ENCODE measurements around the gene ADAMTSL3.
"Not testable (repeated sequence)": the region's sequence is repeated elsewhere in the genome, so short reads cannot be mapped to it uniquely, and the experiment has no call there.

The ADAMTSL3 gene

GRCh38 chr15:83930392-83931212 lies 276.7 kb downstream of the ADAMTSL3 start:
- no peak for DNase-seq

- no peak for DNase-seq
Measured at GRCh38 chr15:83935774-83936173, 281.9 kb downstream of the ADAMTSL3 start.

DNA sequence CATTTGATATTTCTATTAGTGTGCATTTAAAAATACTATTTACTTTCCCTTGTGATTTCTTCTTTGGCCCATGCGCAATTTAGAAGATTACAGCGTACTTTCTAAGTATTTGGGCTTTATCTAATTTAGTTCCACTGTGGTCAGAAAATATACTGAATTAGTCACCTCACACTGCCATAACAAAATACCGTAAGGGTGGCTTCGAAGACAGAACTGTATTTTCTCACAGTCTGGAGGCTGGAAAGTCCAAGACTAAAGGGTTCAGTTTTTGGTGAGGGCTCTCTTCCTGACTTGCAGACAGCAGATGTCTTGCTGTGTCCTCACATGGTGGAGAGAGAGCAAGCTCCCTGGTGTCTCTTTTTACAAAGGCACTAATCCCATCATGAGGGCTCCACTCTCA lies 286.2 kb downstream of the ADAMTSL3 start:
- DNase-seq: no peak

DNA sequence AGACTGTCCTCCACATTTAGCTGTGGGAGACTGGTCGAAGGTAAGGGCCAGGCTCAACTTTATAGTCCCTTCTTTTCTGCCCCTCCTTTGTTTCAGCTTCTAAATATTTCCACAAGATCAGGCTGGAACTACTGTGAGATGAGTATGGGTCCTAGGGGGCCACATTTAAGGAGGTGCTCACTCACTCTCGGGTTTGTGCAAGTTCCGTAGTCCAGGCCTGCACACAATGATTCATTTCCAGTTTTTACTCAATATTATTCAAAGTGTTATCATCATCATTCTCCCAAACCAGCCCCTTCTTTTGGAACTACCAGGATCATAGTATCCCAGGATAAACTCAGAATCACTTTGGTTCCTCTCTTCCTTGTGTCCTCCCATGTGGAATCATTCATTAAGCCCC lies 289.1 kb downstream of the ADAMTSL3 start:
- no peak for DNase-seq

GRCh38 chr15:83943849-83944404 lies 290.0 kb downstream of the ADAMTSL3 start:
- no peak for DNase-seq

GRCh38 chr15:83947156-83947555 lies 293.2 kb downstream of the ADAMTSL3 start:
- DNase-seq: no peak

DNA sequence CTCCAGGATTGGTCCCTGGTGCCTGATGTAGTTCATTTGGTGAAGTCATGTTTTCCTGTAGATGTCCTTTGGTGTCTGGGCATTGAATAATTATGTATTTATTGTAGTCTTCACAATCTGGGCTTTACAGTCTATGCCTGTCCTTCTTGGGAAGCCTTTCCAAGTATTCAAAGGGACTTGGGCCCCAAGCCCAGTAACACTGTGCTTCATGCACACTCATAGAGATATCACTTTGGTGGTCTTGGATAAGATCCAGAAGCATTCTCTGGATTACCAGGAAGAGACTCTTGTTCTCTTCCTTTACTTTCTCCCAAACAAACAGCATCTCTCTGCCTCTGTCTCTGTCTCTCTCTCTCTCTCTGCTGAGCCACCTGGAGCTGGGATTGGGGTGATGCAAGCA lies 300.6 kb downstream of the ADAMTSL3 start:
- DNase-seq: no peak

DNA sequence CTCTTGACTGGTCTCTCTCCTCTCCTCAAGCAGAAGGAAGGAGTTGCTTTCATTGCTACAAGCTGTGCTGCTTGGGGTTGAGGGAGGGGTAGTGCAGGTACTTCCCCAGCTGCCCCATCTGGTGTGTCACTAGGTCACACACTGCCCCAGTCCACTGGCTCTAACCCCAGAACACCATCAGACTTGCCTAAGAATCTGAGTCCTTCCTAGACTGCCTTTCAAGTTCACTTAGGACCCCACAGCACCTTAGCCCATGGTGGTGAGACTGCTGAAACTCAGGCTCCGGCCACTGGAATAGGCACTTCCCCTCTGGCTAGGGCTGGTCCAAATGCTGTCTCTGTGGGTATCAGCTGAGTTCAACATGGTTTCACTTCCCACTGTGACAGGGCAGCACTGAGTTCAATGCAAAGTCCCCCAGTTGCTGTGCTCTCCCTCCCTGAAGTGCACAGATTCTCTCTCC lies 301.9 kb downstream of the ADAMTSL3 start:
- no peak for DNase-seq

DNA sequence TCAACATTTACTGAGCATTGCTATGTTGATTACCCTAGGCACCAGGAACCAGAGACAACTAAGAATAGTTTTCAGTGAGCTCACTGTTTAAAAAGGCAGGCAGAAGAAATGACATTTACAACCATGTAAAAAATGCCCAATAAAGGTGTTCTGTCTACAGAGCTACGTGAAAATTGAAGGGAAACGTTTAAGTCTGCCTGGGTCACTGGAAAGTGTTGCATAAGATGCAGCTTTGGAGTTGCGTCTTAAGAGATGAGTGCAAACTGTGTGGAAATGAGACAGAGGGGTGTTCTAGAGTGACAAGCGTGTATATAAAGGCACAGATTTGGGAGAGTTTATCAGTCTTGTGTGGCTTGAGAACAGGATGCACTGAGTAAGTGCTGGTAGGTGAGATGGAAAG lies 303.0 kb downstream of the ADAMTSL3 start:
- DNase-seq: no peak

- DNase-seq: no peak
Measured at GRCh38 chr15:83959477-83959876, 305.6 kb downstream of the ADAMTSL3 start.

GRCh38 chr15:83960192-83960829 lies 306.4 kb downstream of the ADAMTSL3 start:
- no peak for DNase-seq

- DNase-seq: no peak
Measured at GRCh38 chr15:83961311-83961710, 307.4 kb downstream of the ADAMTSL3 start.

DNA sequence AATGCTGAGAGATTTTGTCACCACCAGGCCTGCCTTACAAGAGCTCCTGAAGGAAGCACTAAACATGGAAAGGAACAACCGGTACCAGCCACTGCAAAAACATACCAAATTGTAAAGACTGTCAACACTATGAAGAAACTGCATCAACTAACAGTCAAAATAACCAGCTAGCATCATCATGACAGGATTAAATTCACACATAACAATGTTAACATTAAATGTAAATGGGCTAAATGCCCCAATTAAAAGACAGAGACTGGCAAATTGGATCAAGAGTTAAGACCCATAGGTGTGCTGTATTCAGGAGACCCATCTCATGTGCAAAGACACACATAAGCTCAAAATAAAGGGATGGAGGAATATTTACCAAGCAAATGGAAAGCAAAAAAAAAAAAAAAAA lies 311.0 kb downstream of the ADAMTSL3 start:
- not testable (repeated sequence) for DNase-seq

DNA sequence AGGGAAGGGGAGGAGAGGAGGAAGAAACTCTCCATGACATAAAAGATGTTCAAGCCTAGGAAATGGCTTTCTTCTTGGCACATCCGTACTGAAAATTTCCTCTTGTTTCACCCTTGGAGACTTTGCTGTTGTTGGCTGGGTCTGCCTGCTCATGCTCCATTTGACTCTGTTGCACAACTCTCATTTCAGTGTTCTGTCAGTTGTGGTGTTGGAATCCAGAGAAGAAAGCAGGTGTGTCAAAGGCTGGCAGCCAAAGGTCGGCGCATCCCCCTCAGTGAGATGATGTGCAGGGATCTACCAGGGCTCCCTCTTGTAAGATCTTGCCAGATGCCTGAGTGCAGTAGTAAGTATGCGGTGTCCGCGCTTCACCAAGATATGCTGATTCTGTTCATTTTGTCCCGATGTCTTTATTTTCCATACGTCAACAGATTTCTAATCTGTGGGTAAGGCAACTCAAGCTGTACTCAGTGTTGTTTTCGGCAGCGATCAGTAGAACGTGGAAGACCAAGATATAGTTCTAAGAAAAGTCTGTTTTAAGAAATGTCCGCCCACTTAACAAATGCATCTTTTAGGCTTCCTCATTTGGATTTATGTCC lies 316.5 kb downstream of the ADAMTSL3 start:
- DNase-seq: no peak

DNA sequence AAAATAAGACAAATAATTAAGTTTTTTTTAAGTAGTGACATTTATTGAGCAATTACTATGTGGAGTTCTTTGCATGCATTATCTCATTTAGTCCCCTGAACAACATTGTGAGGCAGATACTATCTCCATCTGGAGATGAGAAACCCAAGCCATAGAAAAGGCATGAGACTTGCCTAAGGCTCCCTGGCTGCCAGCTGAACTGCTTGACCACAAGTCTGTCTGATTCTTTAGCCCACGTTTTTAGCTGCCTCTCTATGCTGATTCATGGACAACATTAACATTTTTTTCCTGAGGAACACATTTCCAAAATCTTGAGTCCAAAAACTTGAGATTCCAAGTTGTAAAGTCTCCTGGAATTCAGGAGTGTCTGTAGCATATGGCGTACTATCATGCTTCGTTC lies 318.1 kb downstream of the ADAMTSL3 start:
- no peak for DNase-seq

- no peak for DNase-seq
Measured at GRCh38 chr15:83973816-83974215, 319.9 kb downstream of the ADAMTSL3 start.

GRCh38 chr15:83977992-83978391 lies 324.1 kb downstream of the ADAMTSL3 start:
- no peak for DNase-seq

DNA sequence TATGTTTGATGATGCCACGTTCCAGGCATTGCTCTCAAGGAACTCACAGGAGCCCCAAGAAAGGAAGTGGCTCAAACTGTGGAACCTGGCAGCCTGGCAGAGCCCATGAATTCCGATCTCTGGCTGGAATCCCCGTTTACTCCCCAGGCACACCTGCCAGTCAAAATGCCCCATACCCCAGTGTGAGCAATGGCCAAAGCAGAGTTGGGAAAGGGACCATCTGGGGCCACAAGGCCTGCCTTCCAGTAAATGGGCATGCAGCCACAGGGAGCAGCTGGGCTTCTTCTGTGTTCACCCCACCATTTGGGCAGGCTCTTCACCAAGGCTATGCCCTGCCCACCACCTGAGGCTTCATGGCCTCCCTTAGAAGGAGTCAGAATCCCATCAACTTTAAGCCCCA lies 324.7 kb downstream of the ADAMTSL3 start:
- DNase-seq: no peak

DNA sequence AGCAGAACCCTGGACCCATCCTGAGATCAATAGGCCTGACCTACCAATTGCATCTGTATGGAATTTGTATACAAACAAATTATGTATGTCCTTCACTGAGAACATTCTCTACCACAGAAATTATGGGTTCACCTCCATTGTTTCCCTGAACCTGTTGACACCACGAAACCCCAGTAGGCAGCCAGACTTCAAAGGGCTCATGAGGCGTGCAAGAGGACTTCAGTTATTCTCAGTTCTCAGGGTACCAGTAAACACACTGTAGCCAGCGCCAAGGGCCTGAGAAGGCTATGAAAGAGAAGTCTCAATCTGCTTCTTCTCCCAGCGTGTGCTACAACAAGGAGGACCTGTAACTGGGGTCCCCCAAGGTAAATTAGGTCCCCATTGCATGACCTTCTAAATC lies 326.7 kb downstream of the ADAMTSL3 start:
- no peak for DNase-seq

- no peak for DNase-seq
Measured at GRCh38 chr15:83982748-83983147, 328.8 kb downstream of the ADAMTSL3 start.

DNA sequence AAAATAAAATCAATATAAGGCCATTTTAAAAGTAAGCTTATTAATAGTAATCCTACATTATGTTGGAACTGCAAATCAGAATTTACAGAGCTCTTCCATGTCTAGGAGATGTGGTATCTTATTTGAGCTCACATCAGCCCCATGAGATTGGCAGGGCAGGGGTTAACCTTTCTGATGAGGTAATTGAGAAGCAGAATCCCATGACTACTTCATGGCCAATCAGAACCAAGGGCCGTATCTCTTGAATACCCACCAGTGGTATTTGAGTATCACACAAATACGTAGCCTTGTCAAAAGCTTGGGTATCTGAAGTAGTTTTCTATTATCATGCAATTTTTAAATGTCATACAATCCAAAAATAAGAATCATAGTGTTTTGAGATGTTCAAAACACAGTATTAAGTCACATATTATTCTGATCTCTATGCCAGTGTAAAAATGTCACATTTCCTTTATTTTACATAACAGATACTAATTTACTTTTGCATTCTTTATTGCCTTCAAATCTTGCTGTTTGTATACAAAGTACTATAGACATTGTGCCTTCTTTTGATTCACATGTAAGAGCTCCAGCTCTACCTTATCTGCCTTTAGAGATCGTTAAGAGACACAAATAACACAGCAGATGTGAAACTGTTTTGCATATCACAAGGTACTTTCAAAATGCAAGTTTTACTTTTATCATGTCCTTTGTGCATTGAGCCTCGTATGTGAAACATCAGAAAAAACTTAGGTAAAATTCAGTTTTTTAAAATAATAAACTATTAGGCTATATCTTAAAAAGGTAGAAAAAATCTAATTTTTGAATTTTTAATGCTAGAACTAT lies 329.9 kb downstream of the ADAMTSL3 start:
- no peak for DNase-seq

DNA sequence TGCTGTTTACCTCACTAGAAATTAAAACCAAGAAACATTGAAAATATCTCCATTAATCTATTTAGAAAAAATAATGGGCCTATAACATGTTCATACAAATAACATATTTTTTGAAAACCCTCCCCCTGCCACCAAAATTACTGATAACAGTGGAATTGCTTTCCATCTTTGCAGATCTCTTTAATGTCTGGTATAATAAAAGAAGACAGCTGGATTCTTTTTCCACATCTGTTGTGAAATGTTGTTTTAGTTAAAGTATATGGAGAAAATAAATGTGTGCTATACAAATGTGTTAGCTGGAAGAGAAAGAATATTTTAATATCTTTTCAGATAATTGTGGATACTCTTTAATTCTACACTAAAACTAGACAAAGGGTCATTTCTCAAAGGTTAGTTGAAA lies 330.7 kb downstream of the ADAMTSL3 start:
- DNase-seq: no peak

- DNase-seq: no peak
Measured at GRCh38 chr15:83991163-83991562, 337.2 kb downstream of the ADAMTSL3 start.

Measured in NCI-H187 (cell line).